CD4-positive, alpha-beta T cell (primary cell): ENCODE measurements around the gene RNF213. TPM values are rescaled to one million over a fixed set of nuclear protein-coding genes. Genes with fewer than 3 reads are reported as not detected.

Experiments
- ATAC-seq: fragments of 200-7000 bp; cut with Tn5 transposase; one replicate; pipeline ENCODE4 v1.10.0; 2022; ENCODE audit warnings: mild to moderate bottlenecking; ENCODE audit not compliant: poor library complexity
- CTCF ChIA-PET: fragments of 350-600 bp; sonication (Branson Sonifier 250); formaldehyde crosslinking; loops from one replicate; lab custom pipeline; 2021; ENCODE audit warnings: antibody characterized with exemption, inconsistent platforms; lab: Charles Lee
- POLR2A ChIA-PET: fragments of 350-600 bp; sonication (Branson Sonifier 250); formaldehyde crosslinking; loops from one replicate; lab custom pipeline; 2021; ENCODE audit warnings: antibody characterized with exemption, inconsistent platforms; lab: Charles Lee
- DNase-seq, 14 experiments: peaks; one replicate each; pipeline ENCODE4 v3.0.0-alpha.2; 2013 to 2020; ENCODE audit warnings: mixed read lengths in 2 of 14
- H3K27ac ChIP-seq, 2 donors: one replicate each; pipeline versions ENCODE4 v1.5.1 to v1.7.0; 2013; ENCODE audit warnings: low read length in 2 of 2, low read depth in 1 of 2, mild to moderate bottlenecking in 1 of 2
- H3K27me3 ChIP-seq, 2 experiments: 1 replicate in 1 of 2; 2 replicates in 1 of 2; pipeline versions ENCODE4 v1.6.1 to v1.7.0; 2013; ENCODE audit warnings: low read length in 2 of 2, control low read depth in 1 of 2, mild to moderate bottlenecking in 1 of 2, moderate library complexity in 1 of 2; ENCODE audit not compliant: insufficient read depth in 2 of 2, control insufficient read depth in 1 of 2
- H3K36me3 ChIP-seq: one replicate; pipeline ENCODE4 v1.6.1; 2013; ENCODE audit warnings: low read length, control low read depth; ENCODE audit not compliant: insufficient read depth
- H3K4me1 ChIP-seq: one replicate; pipeline ENCODE4 v1.6.1; 2013; ENCODE audit warnings: low read length, control low read depth; ENCODE audit not compliant: insufficient read depth
- H3K4me3 ChIP-seq: one replicate; pipeline ENCODE4 v1.5.1; 2013; ENCODE audit warnings: mild to moderate bottlenecking, low read length, moderate library complexity
- H3K9me3 ChIP-seq, 2 experiments: 1 replicate in 1 of 2; 2 replicates in 1 of 2; pipeline versions ENCODE4 v1.6.1 to v1.7.0; 2013; ENCODE audit warnings: low read length in 2 of 2, mild to moderate bottlenecking in 2 of 2, control low read depth in 1 of 2, moderate library complexity in 1 of 2; ENCODE audit not compliant: control insufficient read depth in 1 of 2, insufficient read depth in 1 of 2
- H3K27ac Mint-ChIP-seq: one replicate; pipeline ENCODE4 v1.8.0; 2020; ENCODE audit warnings: mixed read lengths
- H3K27me3 Mint-ChIP-seq: one replicate; pipeline ENCODE4 v1.8.0; 2021; ENCODE audit warnings: mixed read lengths
- H3K36me3 Mint-ChIP-seq: one replicate; pipeline ENCODE4 v1.8.0; 2021; ENCODE audit warnings: low read depth, mixed read lengths
- H3K4me1 Mint-ChIP-seq: one replicate; pipeline ENCODE4 v1.8.0; 2021; ENCODE audit warnings: low read depth, mixed read lengths
- H3K4me3 Mint-ChIP-seq: one replicate; pipeline ENCODE4 v1.8.0; 2020; ENCODE audit warnings: mild to moderate bottlenecking, mixed read lengths
- H3K9me3 Mint-ChIP-seq: one replicate; pipeline ENCODE4 v1.8.0; 2020; ENCODE audit warnings: mixed read lengths
- CTCF ChIP-seq: fragments of 200-600 bp; IDR thresholded peaks from one replicate; pipeline ENCODE4 v1.8.0; 2022; ENCODE audit warnings: antibody characterized with exemption, mild to moderate bottlenecking
- intact Hi-C, 2 experiments: fragments of 100-400 bp; cut with DNase I in 1 of 2; cut with micrococcal nuclease in 1 of 2; formaldehyde crosslinking; loops; one replicate each; pipeline versions ENCODE4 v1.15.1 to v1.9.0; 2023 to 2025; cut with DNase I, micrococcal nuclease
- total RNA-seq, 174 experiments: library from RNA in 2 of 174; stranded (reverse) in 2 of 174; gene quantifications; one replicate each; pipeline ENCODE4 v1.2.3 and lab custom pipeline; 2021 to 2026

The RNF213 gene
- total RNA-seq, 2 experiments from 2014 or later: 290 to 312 TPM

- TF ChIP-seq CTCF: no peak
- Histone ChIP-seq H3K9me3 (peaks cover 0 to 3% of the 10 kb centered on the region in 2 experiments), H3K27ac (no peak overlapping the region), H3K36me3 (peaks cover 97% of the 10 kb centered on the region), H3K27me3 (no peaks in the 10 kb centered on the region), H3K4me3 (no peak overlapping the region), H3K4me1 (no peaks in the 10 kb centered on the region)
- H3K27ac Mint-ChIP-seq: no peak overlapping the region
- H3K36me3 Mint-ChIP-seq: peaks cover 98% of the 10 kb centered on the region
- ATAC-seq (no peak), DNase-seq (no peak)
- H3K9me3 Mint-ChIP-seq: no peaks in the 10 kb centered on the region
- intact Hi-C loops: loop anchor here (5.0 to 10.0 kb wide), 2 partner anchors 173 to 280 kb away; no protein-coding TSS in a partner anchor
- ChIA-PET CTCF (no interaction called here), POLR2A (no interaction called here)
- no peak overlapping the region for H3K4me3 Mint-ChIP-seq
- no peaks in the 10 kb centered on the region for H3K4me1 Mint-ChIP-seq
- no peaks in the 10 kb centered on the region for H3K27me3 Mint-ChIP-seq
Observed at GRCh38 chr17:80365001-80365965, 104.6 kb downstream of the RNF213 start.

- Histone ChIP-seq H3K4me1 (no peaks in the 10 kb centered on the region), H3K9me3 (no peaks in the 10 kb centered on the region), H3K36me3 (peaks cover 97% of the 10 kb centered on the region), H3K27ac (no peak overlapping the region), H3K4me3 (no peak overlapping the region), H3K27me3 (no peaks in the 10 kb centered on the region)
- ChIA-PET POLR2A (no interaction called here), CTCF (no interaction called here)
- ATAC-seq: no peak
- DNase-seq: no peak
- Mint-ChIP-seq H3K4me3 (no peak overlapping the region), H3K4me1 (no peaks in the 10 kb centered on the region), H3K27ac (no peak overlapping the region), H3K9me3 (no peaks in the 10 kb centered on the region), H3K27me3 (no peaks in the 10 kb centered on the region), H3K36me3 (peaks cover 98% of the 10 kb centered on the region)
- intact Hi-C loops: loop anchor here (5.0 to 10.0 kb wide), 2 partner anchors 174 to 281 kb away; no protein-coding TSS in a partner anchor
- no peak for TF ChIP-seq CTCF
Observed at GRCh38 chr17:80365983-80366382, 105.3 kb downstream of the RNF213 start.

- Histone ChIP-seq H3K27me3 (no peaks in the 10 kb centered on the region), H3K4me1 (no peaks in the 10 kb centered on the region), H3K27ac (no peak overlapping the region), H3K36me3 (peaks cover 97% of the 10 kb centered on the region), H3K4me3 (no peak overlapping the region), H3K9me3 (no peaks in the 10 kb centered on the region)
- Mint-ChIP-seq H3K4me1 (no peaks in the 10 kb centered on the region), H3K36me3 (peaks cover 98% of the 10 kb centered on the region), H3K4me3 (no peak overlapping the region), H3K27ac (no peak overlapping the region), H3K27me3 (no peaks in the 10 kb centered on the region), H3K9me3 (no peaks in the 10 kb centered on the region)
- POLR2A ChIA-PET: no interaction called here
- DNase-seq (no peak), ATAC-seq (no peak)
- CTCF ChIA-PET: no interaction called here
- no peak for TF ChIP-seq CTCF
- intact Hi-C loops: loop anchor here (5.0 to 10.0 kb wide), 2 partner anchors 175 to 283 kb away; no protein-coding TSS in a partner anchor
Observed at GRCh38 chr17:80367503-80367902, 106.9 kb downstream of the RNF213 start.
